C4-2B (cell line): Measurements from ENCODE around the gene RXFP2.

Source experiments
- ZFX ChIP-seq: fragments of 450-650 bp; IDR thresholded peaks from 2 replicates; pipeline ENCODE4 v1.6.1; 2017
- TF ChIP-seq, protein P1 (sequence below): fragments of 450-650 bp; conservative IDR thresholded peaks from 2 replicates; pipeline ENCODE4 v1.5.1; 2017; ENCODE audit warnings: mild to moderate bottlenecking

DNA sequence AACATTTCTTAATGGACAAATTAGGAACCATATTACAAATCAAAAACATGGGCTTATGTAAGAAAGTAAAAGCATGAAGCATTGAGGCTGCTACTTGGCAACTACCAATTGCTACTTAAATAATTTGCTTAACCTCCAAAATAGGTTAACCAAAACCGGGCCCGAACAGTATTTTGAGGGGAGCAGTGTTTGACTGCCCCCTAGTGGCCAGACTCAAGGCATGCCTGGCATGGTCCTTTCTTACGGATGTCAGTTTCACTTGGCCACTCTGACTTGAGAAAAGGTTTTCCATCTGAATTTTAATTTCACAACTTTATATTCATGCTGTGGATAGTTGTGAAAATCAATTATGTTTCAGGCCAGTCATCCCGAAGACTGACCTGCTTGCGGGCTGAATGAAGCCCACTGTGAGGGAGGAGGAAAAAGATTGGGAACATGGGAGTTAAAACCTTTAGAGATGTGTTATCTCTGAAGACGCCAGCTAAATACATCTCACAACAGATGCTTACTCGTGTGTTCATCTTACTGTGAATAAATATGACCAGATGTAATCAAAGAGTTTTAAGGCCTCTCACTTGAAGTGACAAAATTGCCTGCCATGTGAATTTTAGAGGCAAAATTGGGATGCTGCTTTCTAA is 2.9 kb downstream of the RXFP2 start:
- TF ChIP-seq, protein P1, sequence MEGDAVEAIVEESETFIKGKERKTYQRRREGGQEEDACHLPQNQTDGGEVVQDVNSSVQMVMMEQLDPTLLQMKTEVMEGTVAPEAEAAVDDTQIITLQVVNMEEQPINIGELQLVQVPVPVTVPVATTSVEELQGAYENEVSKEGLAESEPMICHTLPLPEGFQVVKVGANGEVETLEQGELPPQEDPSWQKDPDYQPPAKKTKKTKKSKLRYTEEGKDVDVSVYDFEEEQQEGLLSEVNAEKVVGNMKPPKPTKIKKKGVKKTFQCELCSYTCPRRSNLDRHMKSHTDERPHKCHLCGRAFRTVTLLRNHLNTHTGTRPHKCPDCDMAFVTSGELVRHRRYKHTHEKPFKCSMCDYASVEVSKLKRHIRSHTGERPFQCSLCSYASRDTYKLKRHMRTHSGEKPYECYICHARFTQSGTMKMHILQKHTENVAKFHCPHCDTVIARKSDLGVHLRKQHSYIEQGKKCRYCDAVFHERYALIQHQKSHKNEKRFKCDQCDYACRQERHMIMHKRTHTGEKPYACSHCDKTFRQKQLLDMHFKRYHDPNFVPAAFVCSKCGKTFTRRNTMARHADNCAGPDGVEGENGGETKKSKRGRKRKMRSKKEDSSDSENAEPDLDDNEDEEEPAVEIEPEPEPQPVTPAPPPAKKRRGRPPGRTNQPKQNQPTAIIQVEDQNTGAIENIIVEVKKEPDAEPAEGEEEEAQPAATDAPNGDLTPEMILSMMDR = peak; percentile 100
- TF ChIP-seq ZFX = no peak
